ENCODE data around the gene CST9L.
"Not testable (repeated sequence)": the region's sequence is repeated elsewhere in the genome, so short reads cannot be mapped to it uniquely, and the experiment has no call there.

Gene CST9L

DNA sequence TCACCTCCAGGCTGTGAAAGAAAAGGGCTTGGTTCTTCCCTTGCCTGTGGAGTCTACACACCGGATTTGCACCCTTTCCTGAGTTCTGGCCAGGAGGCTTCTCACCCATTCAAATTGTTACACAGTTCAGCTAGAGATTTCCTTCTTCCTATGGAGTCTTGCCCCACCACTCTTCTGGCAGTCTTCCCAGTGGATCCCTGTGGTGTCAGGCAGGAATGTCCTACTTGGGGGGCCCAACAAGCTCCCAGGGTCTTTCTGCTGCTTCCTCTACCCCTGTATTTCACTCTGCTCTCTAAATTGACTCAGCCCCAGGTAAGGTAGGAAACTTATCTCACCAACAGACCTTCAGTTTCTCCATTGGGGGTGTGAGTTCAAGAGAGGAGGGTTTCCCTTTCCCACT, 14.0 kb upstream of the CST9L start:
- TF ChIP-seq, protein P1, sequence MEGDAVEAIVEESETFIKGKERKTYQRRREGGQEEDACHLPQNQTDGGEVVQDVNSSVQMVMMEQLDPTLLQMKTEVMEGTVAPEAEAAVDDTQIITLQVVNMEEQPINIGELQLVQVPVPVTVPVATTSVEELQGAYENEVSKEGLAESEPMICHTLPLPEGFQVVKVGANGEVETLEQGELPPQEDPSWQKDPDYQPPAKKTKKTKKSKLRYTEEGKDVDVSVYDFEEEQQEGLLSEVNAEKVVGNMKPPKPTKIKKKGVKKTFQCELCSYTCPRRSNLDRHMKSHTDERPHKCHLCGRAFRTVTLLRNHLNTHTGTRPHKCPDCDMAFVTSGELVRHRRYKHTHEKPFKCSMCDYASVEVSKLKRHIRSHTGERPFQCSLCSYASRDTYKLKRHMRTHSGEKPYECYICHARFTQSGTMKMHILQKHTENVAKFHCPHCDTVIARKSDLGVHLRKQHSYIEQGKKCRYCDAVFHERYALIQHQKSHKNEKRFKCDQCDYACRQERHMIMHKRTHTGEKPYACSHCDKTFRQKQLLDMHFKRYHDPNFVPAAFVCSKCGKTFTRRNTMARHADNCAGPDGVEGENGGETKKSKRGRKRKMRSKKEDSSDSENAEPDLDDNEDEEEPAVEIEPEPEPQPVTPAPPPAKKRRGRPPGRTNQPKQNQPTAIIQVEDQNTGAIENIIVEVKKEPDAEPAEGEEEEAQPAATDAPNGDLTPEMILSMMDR (IDR thresholded peaks at IDR 0.05; ENCODE audit: borderline replicate concordance, insufficient read depth, low read depth, low read length) = no peak
- H3K4me3 ChIP-seq (ENCODE audit: low read depth, low read length) = no peak overlapping the region

DNA sequence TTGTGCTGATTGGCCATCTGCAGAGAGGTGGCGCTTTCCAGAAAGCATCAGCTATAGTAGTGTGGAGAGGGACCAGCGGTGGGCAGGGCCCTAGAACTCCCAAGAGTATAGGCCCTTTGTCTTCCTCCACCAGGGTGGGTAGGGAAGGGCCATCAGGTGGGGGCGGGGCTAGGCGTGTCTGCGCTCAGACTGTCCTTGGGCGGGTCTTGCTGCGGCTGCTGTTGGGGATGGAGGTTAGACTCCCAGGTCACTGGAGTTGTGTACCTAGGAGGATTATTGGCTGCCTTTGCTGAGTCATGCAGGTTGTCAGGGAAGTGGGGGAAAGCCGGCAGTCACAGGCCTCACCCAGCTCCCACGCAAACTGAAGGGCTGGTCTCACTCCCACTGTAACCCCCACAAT, 13.5 kb upstream of the CST9L start:
- H3K4me3 ChIP-seq (ENCODE audit: low read depth, low read length) = not testable (repeated sequence)

DNA sequence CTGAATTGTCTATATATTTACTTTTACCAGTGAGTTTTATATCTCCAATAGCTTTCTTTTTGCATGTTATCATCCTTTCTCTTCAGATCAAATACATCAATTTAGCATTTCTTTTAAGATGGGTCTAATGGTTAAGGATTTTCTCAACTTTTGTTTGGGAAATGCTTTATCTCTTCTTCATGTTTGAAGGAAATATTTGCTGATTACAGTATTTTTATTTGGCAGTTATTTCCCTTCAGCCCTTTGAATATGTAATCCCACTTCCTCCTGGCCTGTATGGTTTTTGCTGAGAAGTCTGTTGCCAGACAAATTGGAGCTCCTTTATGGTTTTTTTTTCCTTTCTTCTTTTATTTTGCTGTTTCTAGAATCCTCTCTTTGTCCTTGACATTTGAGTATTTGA, 6.7 kb upstream of the CST9L start:
- no peak overlapping the region for H3K4me3 ChIP-seq (ENCODE audit: low read depth, low read length)
- TF ChIP-seq, protein P1 (IDR thresholded peaks at IDR 0.05; ENCODE audit: borderline replicate concordance, insufficient read depth, low read depth, low read length) = no peak

DNA sequence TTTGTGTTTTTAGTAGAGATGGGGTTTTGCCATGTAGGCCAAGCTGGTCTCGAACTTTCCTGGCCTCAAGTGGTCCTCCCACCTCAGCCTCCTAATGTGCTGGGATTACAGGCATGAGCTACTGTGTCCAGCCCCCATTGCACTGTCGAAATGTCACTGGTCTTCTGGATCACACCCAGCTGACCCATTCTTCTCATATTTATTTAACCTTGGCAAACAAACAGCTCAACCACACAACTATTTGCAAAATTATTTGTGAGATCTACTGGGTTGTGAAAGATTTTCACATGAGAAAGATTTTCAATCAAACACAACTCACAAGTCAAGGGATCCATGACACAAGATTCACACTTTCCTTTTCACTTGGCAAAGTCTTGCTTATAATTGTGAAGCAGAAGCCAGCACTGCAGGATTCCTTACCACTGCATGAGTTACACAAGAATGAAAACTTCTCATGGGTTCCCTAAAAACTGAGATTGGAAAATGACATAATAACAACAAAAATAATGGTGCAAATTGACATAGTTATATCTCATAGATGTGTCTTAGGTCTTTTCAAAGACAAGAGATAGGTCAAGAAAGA, 2.0 kb upstream of the CST9L start:
- TF ChIP-seq, protein P1 (IDR thresholded peaks at IDR 0.05; ENCODE audit: borderline replicate concordance, insufficient read depth, low read depth, low read length) = no peak
- H3K4me3 ChIP-seq (ENCODE audit: low read depth, low read length) = no peak overlapping the region

DNA sequence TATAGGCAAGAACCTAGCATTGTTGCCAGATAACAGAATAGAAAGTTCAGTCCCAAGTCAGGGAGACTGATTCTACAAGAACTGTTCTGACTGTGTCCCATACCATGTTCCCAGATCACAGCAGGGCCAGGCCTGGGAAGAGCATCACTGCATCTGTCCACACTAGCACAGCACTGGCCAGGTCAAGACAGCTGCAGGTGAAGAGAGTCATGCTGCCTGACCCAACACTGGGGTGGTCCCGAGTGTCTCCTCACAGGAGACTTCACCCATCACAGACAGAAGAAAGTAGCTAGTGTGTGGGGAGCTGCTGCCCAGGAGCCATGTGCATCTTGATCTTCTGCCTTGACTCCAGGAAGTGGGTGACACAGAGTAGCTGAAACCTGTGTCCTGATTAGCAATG, 1.3 kb upstream of the CST9L start:
- TF ChIP-seq, protein P1 (IDR thresholded peaks at IDR 0.05; ENCODE audit: borderline replicate concordance, insufficient read depth, low read depth, low read length) = no peak
- no peak overlapping the region for H3K4me3 ChIP-seq (ENCODE audit: low read depth, low read length)

DNA sequence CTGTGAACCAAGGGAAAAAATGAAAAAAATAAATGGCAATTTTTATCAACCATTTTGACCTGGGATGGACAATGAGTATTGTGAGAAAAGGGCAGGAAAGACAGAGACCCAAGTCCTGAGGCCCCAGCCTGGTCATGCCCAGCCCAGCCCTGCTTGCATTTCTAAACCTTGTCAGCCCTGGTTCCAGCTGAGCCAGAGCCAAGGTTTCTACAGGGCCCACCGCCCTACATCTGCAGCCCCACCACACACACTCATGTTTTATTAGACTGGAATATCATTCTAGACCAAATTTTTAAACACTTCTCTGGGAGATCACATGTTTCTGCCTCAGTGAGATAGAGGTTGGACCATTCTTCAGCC, 667 bp upstream of the CST9L start:
- no peak overlapping the region for H3K4me3 ChIP-seq (ENCODE audit: low read depth, low read length)
- TF ChIP-seq, protein P1 (IDR thresholded peaks at IDR 0.05; ENCODE audit: borderline replicate concordance, insufficient read depth, low read depth, low read length) = no peak

DNA sequence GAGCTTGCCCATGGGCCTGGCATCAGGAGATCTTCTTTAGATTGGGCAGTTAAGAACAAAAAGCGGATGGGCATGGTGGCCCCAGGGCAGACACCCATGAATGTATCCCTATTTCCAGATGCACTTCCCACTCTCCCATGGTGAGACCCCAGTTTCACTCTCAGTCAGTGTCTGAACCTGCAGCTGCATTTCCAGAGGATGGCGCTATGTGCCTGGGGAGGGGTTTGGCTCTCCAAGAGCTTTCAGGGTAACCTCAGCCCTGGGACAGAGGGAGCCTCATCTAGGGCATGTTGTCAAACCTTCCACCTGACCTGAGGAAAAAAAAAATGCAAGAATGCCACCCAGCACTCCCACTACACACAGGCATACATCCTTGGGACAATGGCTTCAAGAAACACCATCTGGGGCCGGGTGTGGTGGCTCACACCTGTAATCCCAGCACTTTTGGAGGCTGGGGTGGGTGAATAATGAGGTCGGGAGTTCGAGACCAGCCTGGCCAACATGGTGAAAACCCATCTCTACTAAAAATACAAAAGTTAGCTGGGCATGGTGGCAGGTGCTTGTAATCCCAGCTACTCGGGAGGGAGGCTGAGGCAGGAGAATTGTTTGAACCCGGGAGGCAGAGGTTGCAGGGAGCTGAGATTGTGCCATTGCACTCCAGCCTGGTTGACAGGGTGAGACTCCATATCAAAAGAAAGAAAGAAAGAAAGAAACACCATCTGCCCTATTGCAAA, 1.9 kb downstream of the CST9L start:
- no peak overlapping the region for H3K4me3 ChIP-seq (ENCODE audit: low read depth, low read length)
- TF ChIP-seq, protein P1 (IDR thresholded peaks at IDR 0.05; ENCODE audit: borderline replicate concordance, insufficient read depth, low read depth, low read length) = no peak

All from GM12875 (cell line).